GM08714 (cell line): ENCODE measurements around the gene OSTC.
"Not testable (repeated sequence)": the region's sequence is repeated elsewhere in the genome, so short reads cannot be mapped to it uniquely, and the experiment has no call there.

Experiments used
- H3K4me3 ChIP-seq: fragments of 200-500 bp; sonication (Bioruptor generic); 2 replicates; pipeline ENCODE4 v1.5.1; 2014; ENCODE audit warnings: mild to moderate bottlenecking, low read length, inconsistent platforms
- ZNF274 ChIP-seq: IDR thresholded peaks from 2 replicates; pipeline ENCODE4 v1.6.1; 2012; ENCODE audit warnings: mild to moderate bottlenecking, low read depth, low read length

The OSTC gene

GRCh38 chr4:108690738-108691137, 40.3 kb downstream of the OSTC start:
- H3K4me3 ChIP-seq = no peak overlapping the region
- no peak for TF ChIP-seq ZNF274

GRCh38 chr4:108693211-108693610, 42.8 kb downstream of the OSTC start:
- H3K4me3 ChIP-seq = no peak overlapping the region
- TF ChIP-seq ZNF274 = no peak

GRCh38 chr4:108693819-108694218, 43.4 kb downstream of the OSTC start:
- no peak for TF ChIP-seq ZNF274
- H3K4me3 ChIP-seq = no peak overlapping the region

- TF ChIP-seq ZNF274 = no peak
- H3K4me3 ChIP-seq = no peak overlapping the region
Measured at GRCh38 chr4:108694423-108694822, 44.0 kb downstream of the OSTC start.

GRCh38 chr4:108695062-108695461, 44.7 kb downstream of the OSTC start:
- no peak overlapping the region for H3K4me3 ChIP-seq
- TF ChIP-seq ZNF274 = no peak

GRCh38 chr4:108696160-108696559, 45.8 kb downstream of the OSTC start:
- no peak overlapping the region for H3K4me3 ChIP-seq
- TF ChIP-seq ZNF274 = no peak

GRCh38 chr4:108700081-108700757, 49.8 kb downstream of the OSTC start:
- no peak overlapping the region for H3K4me3 ChIP-seq
- TF ChIP-seq ZNF274 = no peak

- H3K4me3 ChIP-seq = no peak overlapping the region
- TF ChIP-seq ZNF274 = no peak
Measured at GRCh38 chr4:108702960-108703359, 52.6 kb downstream of the OSTC start.

- no peak for TF ChIP-seq ZNF274
- no peak overlapping the region for H3K4me3 ChIP-seq
Measured at GRCh38 chr4:108703370-108703769, 53.0 kb downstream of the OSTC start.

GRCh38 chr4:108703966-108704365, 53.6 kb downstream of the OSTC start:
- no peak overlapping the region for H3K4me3 ChIP-seq
- TF ChIP-seq ZNF274 = no peak

- H3K4me3 ChIP-seq = no peak overlapping the region
- TF ChIP-seq ZNF274 = no peak
Measured at GRCh38 chr4:108706289-108706688, 55.9 kb downstream of the OSTC start.

- no peak for TF ChIP-seq ZNF274
- no peak overlapping the region for H3K4me3 ChIP-seq
Measured at GRCh38 chr4:108709234-108709633, 58.8 kb downstream of the OSTC start.

- TF ChIP-seq ZNF274 = no peak
- no peak overlapping the region for H3K4me3 ChIP-seq
Measured at GRCh38 chr4:108709722-108710121, 59.3 kb downstream of the OSTC start.

GRCh38 chr4:108710578-108710977, 60.2 kb downstream of the OSTC start:
- not testable (repeated sequence) for H3K4me3 ChIP-seq

- H3K4me3 ChIP-seq = no peak overlapping the region
- no peak for TF ChIP-seq ZNF274
Measured at GRCh38 chr4:108714880-108715279, 64.5 kb downstream of the OSTC start.

- no peak for TF ChIP-seq ZNF274
- no peak overlapping the region for H3K4me3 ChIP-seq
Measured at GRCh38 chr4:108716340-108716739, 65.9 kb downstream of the OSTC start.
